H1 (cell line): Measurements from ENCODE around the gene CTF1. TPM values are rescaled to one million over a fixed set of nuclear protein-coding genes. Genes with fewer than 3 reads are reported as not detected.

Source experiments
- CBX5 ChIP-seq: fragments of 300-800, 300-1000 bp; sonication (generic); IDR thresholded peaks from 2 replicates; pipeline ENCODE4 v1.7.1; 2016; ENCODE audit warnings: antibody characterized with exemption, low read length, low read depth
- CBX8 ChIP-seq: fragments of 300-800, 300-1000 bp; sonication (generic); IDR thresholded peaks from 2 replicates; pipeline ENCODE4 v1.7.1; 2016; ENCODE audit warnings: low read depth, low read length, borderline replicate concordance
- CEBPB ChIP-seq: IDR thresholded peaks from 2 replicates; pipeline ENCODE4 v1.6.1; 2012; ENCODE audit warnings: low read depth, low read length
- EZH2 ChIP-seq: fragments of 200-600 bp; sonication (generic); IDR thresholded peaks from 2 replicates; pipeline ENCODE4 v1.7.1; 2012; ENCODE audit warnings: low read depth, mild to moderate bottlenecking, moderate library complexity, low read length, inconsistent platforms; ENCODE audit not compliant: severe bottlenecking
- RAD21 ChIP-seq, 2 experiments: IDR thresholded peaks in 1 of 2; conservative IDR thresholded peaks in 1 of 2; 2 replicates each; pipeline ENCODE4 v1.6.1; 2011; ENCODE audit warnings: low read depth in 2 of 2, low read length in 2 of 2, improper control_type of control experiment in 1 of 2, inconsistent platforms in 1 of 2, mild to moderate bottlenecking in 1 of 2, moderate library complexity in 1 of 2
- SIN3A ChIP-seq, 2 experiments: IDR thresholded peaks in 1 of 2; conservative IDR thresholded peaks in 1 of 2; 2 replicates each; pipeline ENCODE4 v1.6.1; 2011 to 2012; ENCODE audit warnings: low read length in 2 of 2, improper control_type of control experiment in 1 of 2, low read depth in 1 of 2, mild to moderate bottlenecking in 1 of 2
- SIX5 ChIP-seq: IDR thresholded peaks from 2 replicates; pipeline ENCODE4 v1.6.1; 2011; ENCODE audit warnings: mild to moderate bottlenecking, low read depth, low read length
- polyA plus RNA-seq, 7 experiments: library from polyadenylated mRNA; depleted of rRNA in 3 of 7; stranded (reverse) in 5 of 7; unstranded in 2 of 7; fragments of >200 nt in 5 of 7; fragments of 200-250 nt in 2 of 7; gene quantifications; 1 replicate in 5 of 7; 2 replicates in 1 of 7; 4 replicates in 1 of 7; pipeline versions ENCODE4 v1.2.1 to v1.2.3, GENCODE V29; 2011 to 2013; ENCODE audit warnings: missing spikeins in 2 of 7, mixed read lengths in 2 of 7
- total RNA-seq: library from RNA; stranded (reverse); fragmentation: NEBNext Ultra II Directional; extraction: Animal tissue kit (Norgen Biotek cat#: 25700); gene quantifications from 2 replicates; pipeline ENCODE4 v1.2.1, GENCODE V29; 2021

Gene CTF1
- total and polyA plus RNA-seq, 2 of the 8 experiments (the other 6 are each of a cell fraction or from before 2014, with no cell fraction given) = 0.97 to 3.4 TPM

DNA sequence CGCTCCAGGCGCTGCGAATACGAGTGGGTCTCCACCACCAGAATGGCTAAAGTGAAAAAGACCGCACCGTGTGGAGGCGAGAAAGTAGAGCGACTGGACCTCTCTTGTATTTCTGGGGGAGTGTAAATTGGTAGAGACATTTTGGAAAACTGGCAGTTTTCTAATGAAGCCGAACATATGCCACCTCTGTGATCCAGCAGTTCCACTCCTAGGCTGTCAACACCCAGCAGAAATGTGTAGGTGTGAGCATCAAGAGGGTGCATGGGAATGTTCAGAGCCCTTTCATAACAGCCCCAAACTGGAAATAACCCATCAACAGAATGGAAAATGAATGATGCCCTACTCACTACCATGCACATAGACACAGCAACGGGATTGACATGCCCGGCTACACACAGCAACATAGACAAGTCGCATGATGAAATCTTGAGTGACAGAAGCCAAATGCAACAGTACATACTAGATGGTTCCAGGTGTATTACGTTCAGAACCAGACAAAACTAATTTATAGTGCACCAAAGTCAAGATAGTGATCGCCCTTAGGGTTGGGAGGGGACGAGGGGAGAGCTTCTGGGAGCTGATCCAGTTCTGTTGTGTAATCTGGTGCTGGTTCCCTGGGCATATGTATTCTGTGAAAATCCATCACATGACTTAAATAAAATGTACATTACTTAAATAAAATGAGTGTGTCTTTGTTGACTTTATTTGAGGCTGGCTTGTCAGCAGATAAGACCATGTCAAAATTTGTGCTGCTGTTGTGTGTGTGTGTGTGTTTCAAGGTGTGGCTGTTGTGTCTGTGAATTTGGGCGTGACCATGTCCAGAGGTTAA is 1.7 kb upstream of the CTF1 start (continued):
- no peak for TF ChIP-seq SIX5
- TF ChIP-seq CBX8 = no peak
- TF ChIP-seq CEBPB = no peak
- TF ChIP-seq RAD21 (IDR thresholded peaks at IDR 0.05 in 1 of 2, conservative IDR thresholded peaks at IDR 0.05 in 1 of 2; ENCODE audit: low read depth in 2 of 2, low read length in 2 of 2) = no peak
- TF ChIP-seq CBX5 = no peak
- no peak for TF ChIP-seq SIN3A (conservative IDR thresholded peaks at IDR 0.05 in 1 of 2, IDR thresholded peaks at IDR 0.05 in 1 of 2; ENCODE audit: low read depth in 1 of 2, low read length in 2 of 2)
- no peak for TF ChIP-seq EZH2
